Measurements from ENCODE around the gene TAOK1. TPM values are rescaled to one million over a fixed set of nuclear protein-coding genes. Genes with fewer than 3 reads are reported as not detected.

The TAOK1 gene
- total RNA-seq, 1 experiment from 2014 or later: 56.3 TPM

DNA sequence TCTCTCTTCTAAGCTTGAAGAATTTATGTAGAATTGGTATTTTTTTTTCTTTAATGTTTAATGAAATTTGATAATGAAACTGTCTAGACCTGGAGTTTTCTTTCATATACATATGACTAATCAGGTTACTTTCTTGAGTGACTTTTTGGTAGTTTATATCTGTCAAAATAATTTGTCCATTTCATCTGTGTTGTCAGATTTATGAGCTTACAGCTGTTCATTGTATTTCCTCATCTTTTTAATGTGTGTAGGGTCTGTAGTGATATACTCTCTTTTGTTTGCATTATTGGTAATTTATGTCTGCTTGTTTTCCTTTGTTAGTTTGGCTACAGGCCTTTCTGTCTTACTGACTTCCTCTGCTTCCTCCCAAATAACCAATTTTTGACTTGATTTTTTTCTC lies 55.7 kb downstream of the TAOK1 start:
- no TSS peak for BruUV-seq (replicated peaks)
- no peaks in the 10 kb centered on the region; a peak in 1 of 4 replicates for H3K36me3 ChIP-seq (ENCODE audit: control insufficient read depth in 1 of 2, insufficient read depth in 2 of 2, low read length in 2 of 2)
- no peak overlapping the region for H3K27ac ChIP-seq (ENCODE audit: low read depth, low read length)
- ChIA-PET POLR2A (no interaction called here), RAD21 (ENCODE audit: low non-redundant PET in 1 of 2, low total read pairs in 2 of 2, uncharacterized antibody in 2 of 2, unreplicated experiment in 2 of 2) (no interaction called here), CTCF (interaction anchor here (0.6 kb wide), 1 partner anchor 92 kb away, joined by 3 read pairs; no protein-coding TSS in a partner anchor)
- intact Hi-C loops (cut with micrococcal nuclease): no loop called here
- H2AFZ ChIP-seq (ENCODE audit: low read depth, low read length, poor library complexity, severe bottlenecking): no peak overlapping the region
- DNase-seq (ENCODE audit: low read depth, low spot score): no peak
- H3K9me3 ChIP-seq (ENCODE audit: control insufficient read depth in 1 of 2, insufficient read depth in 1 of 2, low read depth in 1 of 2, low read length in 2 of 2): no peaks in the 10 kb centered on the region
- H3K9ac ChIP-seq (ENCODE audit: low read length): no peak overlapping the region
- H3K9me2 ChIP-seq (ENCODE audit: insufficient read depth): no peaks in the 10 kb centered on the region
- peaks cover 86% of the 10 kb centered on the region for H3K79me2 ChIP-seq (ENCODE audit: insufficient read depth, low read length)
- no peak overlapping the region for H3K4me2 ChIP-seq (ENCODE audit: low read length)
- H3K27me3 ChIP-seq (ENCODE audit: insufficient read depth, low read length): no peaks in the 10 kb centered on the region
- no peak overlapping the region for H3K4me3 ChIP-seq (replicated peaks in 1 of 2; ENCODE audit: low read depth in 1 of 2, low read length in 2 of 2)
- H3K4me1 ChIP-seq (ENCODE audit: control insufficient read depth in 1 of 2, insufficient read depth in 2 of 2, low read length in 2 of 2): no peaks in the 10 kb centered on the region
- TF ChIP-seq SIN3A (IDR thresholded peaks at IDR 0.05; ENCODE audit: low read depth) (no peak), POLR2AphosphoS5 (IDR thresholded peaks at IDR 0.05; ENCODE audit: low read depth, low read length) (no peak), RAD21 (IDR thresholded peaks at IDR 0.05; ENCODE audit: low read depth) (no peak), REST (IDR thresholded peaks at IDR 0.05; ENCODE audit: low read depth) (no peak), TCF7L2 (IDR thresholded peaks at IDR 0.05; ENCODE audit: borderline replicate concordance, extremely low read depth, insufficient read depth, insufficient read length) (no peak), CEBPB (IDR thresholded peaks at IDR 0.05; ENCODE audit: low read depth) (no peak), YY1 (IDR thresholded peaks at IDR 0.05; ENCODE audit: extremely low read depth, insufficient replicate concordance, low read depth, low read length) (no peak), FOSL1 (IDR thresholded peaks at IDR 0.05; ENCODE audit: low read depth) (no peak), ELF1 (IDR thresholded peaks at IDR 0.05; ENCODE audit: borderline replicate concordance, low read depth) (no peak), SP1 (IDR thresholded peaks at IDR 0.05; ENCODE audit: low read depth) (no peak), EZH2phosphoT487 (IDR thresholded peaks at IDR 0.05; ENCODE audit: borderline replicate concordance) (no peak), ZNF274 (IDR thresholded peaks at IDR 0.05; ENCODE audit: low read depth, low read length) (no peak), EZH2 (IDR thresholded peaks at IDR 0.05) (no peak), EGR1 (IDR thresholded peaks at IDR 0.05; ENCODE audit: low read depth) (no peak), SRF (IDR thresholded peaks at IDR 0.05; ENCODE audit: low read depth) (no peak), ZBTB33 (IDR thresholded peaks at IDR 0.05; ENCODE audit: extremely low read depth, insufficient replicate concordance, low read length) (no peak), JUND (IDR thresholded peaks at IDR 0.05) (no peak), POLR2A (IDR thresholded peaks at IDR 0.05; ENCODE audit: borderline replicate concordance, extremely low read depth, insufficient read depth, insufficient read length) (no peak)
- TF ChIP-seq, protein P1, sequence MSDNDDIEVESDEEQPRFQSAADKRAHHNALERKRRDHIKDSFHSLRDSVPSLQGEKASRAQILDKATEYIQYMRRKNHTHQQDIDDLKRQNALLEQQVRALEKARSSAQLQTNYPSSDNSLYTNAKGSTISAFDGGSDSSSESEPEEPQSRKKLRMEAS (IDR thresholded peaks at IDR 0.05): no peak
- TF ChIP-seq, protein P2, sequence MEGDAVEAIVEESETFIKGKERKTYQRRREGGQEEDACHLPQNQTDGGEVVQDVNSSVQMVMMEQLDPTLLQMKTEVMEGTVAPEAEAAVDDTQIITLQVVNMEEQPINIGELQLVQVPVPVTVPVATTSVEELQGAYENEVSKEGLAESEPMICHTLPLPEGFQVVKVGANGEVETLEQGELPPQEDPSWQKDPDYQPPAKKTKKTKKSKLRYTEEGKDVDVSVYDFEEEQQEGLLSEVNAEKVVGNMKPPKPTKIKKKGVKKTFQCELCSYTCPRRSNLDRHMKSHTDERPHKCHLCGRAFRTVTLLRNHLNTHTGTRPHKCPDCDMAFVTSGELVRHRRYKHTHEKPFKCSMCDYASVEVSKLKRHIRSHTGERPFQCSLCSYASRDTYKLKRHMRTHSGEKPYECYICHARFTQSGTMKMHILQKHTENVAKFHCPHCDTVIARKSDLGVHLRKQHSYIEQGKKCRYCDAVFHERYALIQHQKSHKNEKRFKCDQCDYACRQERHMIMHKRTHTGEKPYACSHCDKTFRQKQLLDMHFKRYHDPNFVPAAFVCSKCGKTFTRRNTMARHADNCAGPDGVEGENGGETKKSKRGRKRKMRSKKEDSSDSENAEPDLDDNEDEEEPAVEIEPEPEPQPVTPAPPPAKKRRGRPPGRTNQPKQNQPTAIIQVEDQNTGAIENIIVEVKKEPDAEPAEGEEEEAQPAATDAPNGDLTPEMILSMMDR (IDR thresholded peaks at IDR 0.05 in 2 of 3, conservative IDR thresholded peaks at IDR 0.05 in 1 of 3; ENCODE audit: borderline replicate concordance in 1 of 3, insufficient read depth in 1 of 3, low read depth in 2 of 3, low read length in 2 of 3): no peak
- ATAC-seq: no peak
- H4K20me1 ChIP-seq (ENCODE audit: insufficient read depth): no peaks in the 10 kb centered on the region; the same call in 1 of the 2 replicates

All from HCT116 (cell line).